Cardiac fibroblast (primary cell): ENCODE measurements around the gene TAS2R39.
"Not testable (repeated sequence)": the region's sequence is repeated elsewhere in the genome, so short reads cannot be mapped to it uniquely, and the experiment has no call there.

Experiments
- DNase-seq, 2 donors: peaks; one replicate each; pipeline versions ENCODE4 v3.0.0 to v3.0.0-alpha.2; 2010; ENCODE audit warnings: low read depth in 2 of 2
- H3K4me3 ChIP-seq, 2 donors: replicated peaks in 1 of 2; 1 replicate in 1 of 2; 2 replicates in 1 of 2; pipeline ENCODE4 v1.5.1; 2011; ENCODE audit warnings: low read depth in 2 of 2, low read length in 2 of 2, mild to moderate bottlenecking in 2 of 2, moderate library complexity in 1 of 2
- CTCF ChIP-seq: IDR thresholded peaks from one replicate; pipeline ENCODE4 v1.5.1; 2011; ENCODE audit warnings: low read depth, mild to moderate bottlenecking, low read length, inconsistent platforms

TAS2R39 gene

GRCh38 chr7:143199040-143199439 is 15.8 kb downstream of the TAS2R39 start:
- no peak for TF ChIP-seq CTCF
- H3K4me3 ChIP-seq, result no peak overlapping the region
- DNase-seq, result peak in 1 of 2 donors; percentile 10

- no peak overlapping the region for H3K4me3 ChIP-seq
- TF ChIP-seq CTCF, result no peak
- no peak for DNase-seq
Measured at GRCh38 chr7:143202161-143202560, 18.9 kb downstream of the TAS2R39 start.

- no peak for TF ChIP-seq CTCF
- H3K4me3 ChIP-seq, result no peak overlapping the region
- DNase-seq, result no peak
Measured at GRCh38 chr7:143203386-143203785, 20.2 kb downstream of the TAS2R39 start.

GRCh38 chr7:143205560-143206293 is 22.5 kb downstream of the TAS2R39 start:
- TF ChIP-seq CTCF, result no peak
- H3K4me3 ChIP-seq, result no peak overlapping the region
- DNase-seq, result no peak

- peak in 1 of 2 donors; percentile 37 for DNase-seq
- H3K4me3 ChIP-seq, result no peak overlapping the region
- TF ChIP-seq CTCF, result no peak
Measured at GRCh38 chr7:143210541-143210940, 27.3 kb downstream of the TAS2R39 start.

GRCh38 chr7:143213478-143213877 is 30.3 kb downstream of the TAS2R39 start:
- H3K4me3 ChIP-seq, DNase-seq: not testable (repeated sequence)

- peak; percentile 99 for TF ChIP-seq CTCF
- DNase-seq, result peak; percentile 90 to 94
- H3K4me3 ChIP-seq, result no peak overlapping the region
Measured at GRCh38 chr7:143214789-143215679, 31.8 kb downstream of the TAS2R39 start.
